HPDE6-E6E7 (cell line): ENCODE measurements around the gene KAT2B.

Experiments used
- DNase-seq: peaks from one replicate; pipeline ENCODE4 v3.0.0; 2011; ENCODE audit warnings: missing footprints; ENCODE audit errors: extremely low spot score

KAT2B gene

GRCh38 chr3:20064796-20065564 is 24.7 kb downstream of the KAT2B start:
- no peak for DNase-seq

DNA sequence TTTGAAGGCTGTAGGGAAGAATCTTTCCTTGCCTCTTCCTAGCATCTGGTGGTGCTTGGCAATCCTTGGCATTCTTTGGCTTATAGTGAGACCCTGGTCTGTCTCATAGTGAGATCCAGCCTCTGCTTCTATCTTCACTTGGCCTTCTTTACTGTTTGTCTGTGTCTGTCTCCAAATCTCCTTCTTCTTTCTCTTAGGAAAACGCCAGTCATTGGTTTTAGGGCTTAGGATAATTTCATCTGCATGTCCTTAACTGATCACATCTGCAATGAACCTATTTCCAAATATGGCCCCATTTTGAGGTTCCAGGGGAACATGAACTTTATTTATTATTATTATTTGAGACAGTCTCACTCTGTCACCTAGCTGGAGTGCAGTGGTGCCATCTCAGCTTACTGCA is 25.8 kb downstream of the KAT2B start:
- DNase-seq, result no peak

GRCh38 chr3:20066850-20067617 is 26.8 kb downstream of the KAT2B start:
- no peak for DNase-seq

GRCh38 chr3:20068512-20069177 is 28.4 kb downstream of the KAT2B start:
- DNase-seq, result no peak

DNA sequence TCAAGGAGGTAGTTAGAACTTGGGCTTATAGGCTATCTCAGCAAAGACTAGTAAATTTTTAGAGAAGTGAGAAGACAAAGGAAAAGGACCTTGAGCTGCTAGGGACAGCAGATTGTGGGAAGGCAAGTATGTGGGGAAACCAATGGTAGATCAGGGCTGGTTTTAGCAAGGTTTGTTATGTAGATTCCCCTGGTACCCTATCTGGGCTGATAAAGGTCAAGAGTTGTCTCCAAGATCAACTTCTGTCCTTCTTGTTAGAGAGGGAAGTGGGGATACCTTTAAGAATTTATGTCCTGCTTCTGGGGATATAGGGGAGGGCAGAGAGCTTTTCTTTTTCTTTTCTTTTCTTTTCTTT is 28.9 kb downstream of the KAT2B start:
- no peak for DNase-seq

DNA sequence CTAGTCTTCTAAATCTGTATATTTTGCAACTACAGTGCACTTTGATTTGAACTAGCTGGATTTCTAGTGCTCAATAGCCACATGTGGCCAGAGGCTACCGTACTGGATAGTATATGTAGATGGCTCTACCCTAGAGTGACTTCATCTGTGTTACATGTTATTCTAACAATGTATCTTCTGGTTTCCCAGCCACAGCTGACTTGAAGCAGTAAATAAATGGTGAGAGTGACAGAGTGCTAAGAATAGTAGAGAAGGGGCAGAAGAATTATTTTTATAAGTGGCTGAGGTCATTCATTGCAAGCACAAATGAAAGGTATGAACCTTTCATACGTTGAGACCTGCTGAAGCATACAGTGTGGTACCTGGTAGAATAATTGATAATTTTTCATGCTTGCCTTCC is 30.9 kb downstream of the KAT2B start:
- DNase-seq, result no peak

DNA sequence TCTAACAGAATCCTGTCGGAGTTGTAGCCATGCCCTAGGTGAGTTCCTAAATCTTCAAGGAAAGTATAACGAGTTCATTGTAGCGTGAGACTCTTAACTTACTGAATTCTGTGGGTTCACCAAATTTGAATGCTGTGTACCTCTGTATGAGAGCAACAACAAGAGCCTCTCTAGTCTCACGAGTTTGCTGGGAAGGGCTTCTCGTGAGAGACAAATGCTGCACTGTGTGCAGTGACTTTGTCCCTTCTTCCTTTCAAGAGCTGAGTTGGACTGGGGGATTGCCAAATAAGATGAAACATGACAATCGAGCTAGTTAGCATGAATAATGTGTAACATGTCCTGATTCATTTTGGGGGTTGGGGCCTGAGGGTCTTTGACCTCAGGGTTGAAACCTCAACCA is 32.2 kb downstream of the KAT2B start:
- DNase-seq, result no peak

DNA sequence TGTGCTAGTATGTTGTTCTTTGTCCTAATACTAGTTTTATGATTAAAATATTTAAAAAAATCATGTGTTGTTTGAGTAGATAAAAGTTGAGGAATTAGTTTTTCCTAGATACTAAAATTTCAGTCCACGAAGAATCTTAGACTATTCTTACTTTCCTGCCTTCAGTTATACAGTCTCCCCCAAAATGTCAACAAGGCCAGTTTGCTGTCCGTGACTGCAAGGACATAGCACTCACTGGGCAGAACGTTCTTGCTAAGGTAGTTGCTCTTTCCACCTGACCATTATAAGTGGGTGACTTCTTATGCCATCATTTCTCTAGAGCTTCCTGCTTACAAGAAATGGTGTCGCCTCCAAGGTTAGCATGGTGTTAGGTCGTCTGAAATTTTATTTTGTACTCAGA is 32.8 kb downstream of the KAT2B start:
- DNase-seq, result no peak

DNA sequence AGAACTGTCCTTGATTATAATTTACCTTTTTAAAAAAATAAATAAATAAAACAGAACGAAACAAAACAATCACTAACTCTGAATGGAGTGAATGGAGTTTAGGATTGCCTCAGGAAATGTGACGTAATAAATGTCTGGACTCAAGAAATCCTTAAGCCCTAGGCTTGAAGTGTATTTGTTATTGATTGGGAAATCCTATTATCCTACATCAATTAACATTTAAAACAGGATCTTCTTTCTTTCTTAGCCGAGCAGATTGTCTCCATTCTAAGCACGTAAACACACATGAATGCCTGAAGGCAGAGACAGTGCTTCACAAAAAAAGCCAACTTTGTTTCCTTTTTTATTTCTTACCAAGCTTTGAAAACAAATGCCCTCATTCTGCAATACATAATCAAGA is 33.4 kb downstream of the KAT2B start:
- DNase-seq, result no peak

- DNase-seq, result no peak
These were observed 34.2 kb downstream of the KAT2B start for GRCh38 chr3:20074226-20075063.

GRCh38 chr3:20075197-20075596 is 35.0 kb downstream of the KAT2B start:
- DNase-seq, result no peak

- no peak for DNase-seq
These were observed 36.2 kb downstream of the KAT2B start for GRCh38 chr3:20076296-20076997.

- DNase-seq, result no peak
These were observed 36.8 kb downstream of the KAT2B start for GRCh38 chr3:20077068-20077467.

DNA sequence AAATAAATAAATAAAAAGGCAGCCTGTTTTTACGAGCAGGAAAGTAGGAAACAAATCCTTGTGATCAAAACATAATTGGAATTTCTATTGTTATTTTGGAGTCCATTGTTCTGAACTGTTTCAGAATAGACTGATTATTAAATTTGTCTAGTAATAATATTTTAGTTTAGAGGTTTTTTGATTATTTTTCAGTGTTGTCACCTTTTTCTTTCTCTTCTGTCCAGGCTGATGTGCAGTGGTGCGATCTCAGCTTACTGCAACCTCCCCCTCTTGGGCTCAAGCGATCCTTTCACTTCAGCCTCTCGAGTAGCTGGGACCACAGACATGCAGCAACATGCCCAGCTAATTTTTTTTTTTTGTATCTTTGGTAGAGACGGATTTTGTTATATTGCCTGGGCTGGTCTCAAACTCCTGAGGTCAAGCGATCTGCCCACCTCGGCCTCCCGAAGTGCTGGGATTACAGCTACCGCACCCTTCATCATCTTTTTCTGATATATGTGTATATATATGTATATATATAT is 38.0 kb downstream of the KAT2B start:
- no peak for DNase-seq

DNA sequence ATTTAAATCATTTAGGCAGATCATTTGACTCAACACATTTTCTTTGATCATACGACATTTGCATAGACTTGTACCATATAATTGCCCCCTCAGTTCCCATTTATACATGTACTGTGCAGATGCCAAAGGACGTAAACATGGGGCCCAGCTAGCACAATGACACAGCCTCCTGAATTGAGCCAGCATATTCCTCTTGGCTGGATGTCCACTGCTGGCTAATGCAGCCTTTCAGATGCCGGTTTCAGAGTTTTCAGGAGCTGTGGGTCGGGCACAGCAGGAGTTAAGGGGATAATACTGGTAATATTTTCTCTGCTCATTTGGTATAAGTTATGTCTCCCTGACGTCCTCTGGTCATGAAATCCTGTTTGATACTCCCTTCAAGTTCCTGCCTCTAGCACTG is 39.4 kb downstream of the KAT2B start:
- DNase-seq, result no peak

DNA sequence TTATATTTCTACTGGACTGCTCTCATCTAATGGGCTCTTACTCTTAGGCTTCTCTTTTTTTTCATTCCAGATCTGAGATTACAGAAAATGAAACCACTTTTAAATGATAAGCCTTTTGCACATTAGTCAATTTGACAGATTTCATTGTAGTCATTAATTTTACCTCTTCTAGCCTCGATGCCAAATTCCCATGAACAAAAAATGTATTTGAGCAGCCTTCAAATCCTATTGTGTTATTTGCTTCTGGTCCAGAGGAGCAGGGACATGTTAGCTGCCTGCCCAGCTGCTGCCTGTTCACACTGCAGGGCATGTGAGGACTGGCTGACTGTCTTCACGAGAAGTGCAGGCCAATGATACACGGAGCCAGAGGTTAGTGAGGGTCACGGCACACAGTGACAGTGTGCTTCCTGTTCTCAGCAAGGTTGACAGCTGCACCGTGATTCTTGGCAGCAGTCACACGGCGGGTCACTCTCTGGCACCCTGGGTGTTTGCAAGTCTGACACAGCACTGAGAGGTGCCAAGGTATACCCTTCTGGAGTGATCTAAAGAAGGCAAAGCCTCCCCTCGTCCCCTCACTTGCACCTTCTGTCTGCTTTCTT is 40.8 kb downstream of the KAT2B start:
- DNase-seq, result no peak

DNA sequence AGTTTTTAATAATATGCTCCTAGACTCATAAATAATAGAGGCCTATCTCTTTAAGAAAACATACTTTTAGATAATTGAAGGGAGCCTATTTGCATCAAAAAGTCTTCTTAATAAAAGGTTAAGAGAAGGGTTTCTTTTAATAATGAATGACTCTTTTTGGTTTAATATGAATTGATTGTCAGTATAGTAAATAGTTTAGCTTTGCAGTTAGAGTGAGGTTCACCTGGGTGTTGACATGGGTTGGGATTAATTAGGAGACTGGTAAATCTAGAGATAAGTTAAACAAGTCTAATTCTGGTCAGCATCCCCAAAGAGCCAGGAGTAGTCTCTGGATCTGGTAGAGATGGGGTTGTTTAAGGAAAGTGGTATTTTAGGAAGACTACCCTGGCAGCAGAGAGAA is 43.0 kb downstream of the KAT2B start:
- DNase-seq, result no peak

DNA sequence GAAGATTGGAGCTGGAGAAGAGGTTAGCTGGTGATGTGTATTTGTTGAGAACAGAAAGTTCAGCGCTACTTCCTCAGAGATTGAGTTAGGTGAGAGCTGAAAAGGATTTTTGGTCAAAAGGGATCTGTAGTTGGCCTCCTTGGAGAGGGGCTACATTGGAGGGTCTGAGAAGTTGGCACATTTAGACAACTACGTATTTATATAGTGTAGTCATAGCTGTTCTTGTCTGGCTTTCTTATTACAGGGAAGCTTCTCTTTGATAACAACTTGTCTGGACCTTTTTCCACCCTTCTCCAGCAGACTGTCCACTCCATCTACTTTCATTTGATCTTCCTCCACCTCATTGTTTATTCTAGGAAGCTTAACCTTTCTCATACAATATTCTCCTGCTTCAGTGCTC is 43.7 kb downstream of the KAT2B start:
- DNase-seq, result no peak

- DNase-seq, result no peak
These were observed 51.2 kb downstream of the KAT2B start for GRCh38 chr3:20091331-20092047.

- no peak for DNase-seq
These were observed 55.2 kb downstream of the KAT2B start for GRCh38 chr3:20095470-20095869.
